ENCODE data around the gene GPX2.

GPX2 gene

DNA sequence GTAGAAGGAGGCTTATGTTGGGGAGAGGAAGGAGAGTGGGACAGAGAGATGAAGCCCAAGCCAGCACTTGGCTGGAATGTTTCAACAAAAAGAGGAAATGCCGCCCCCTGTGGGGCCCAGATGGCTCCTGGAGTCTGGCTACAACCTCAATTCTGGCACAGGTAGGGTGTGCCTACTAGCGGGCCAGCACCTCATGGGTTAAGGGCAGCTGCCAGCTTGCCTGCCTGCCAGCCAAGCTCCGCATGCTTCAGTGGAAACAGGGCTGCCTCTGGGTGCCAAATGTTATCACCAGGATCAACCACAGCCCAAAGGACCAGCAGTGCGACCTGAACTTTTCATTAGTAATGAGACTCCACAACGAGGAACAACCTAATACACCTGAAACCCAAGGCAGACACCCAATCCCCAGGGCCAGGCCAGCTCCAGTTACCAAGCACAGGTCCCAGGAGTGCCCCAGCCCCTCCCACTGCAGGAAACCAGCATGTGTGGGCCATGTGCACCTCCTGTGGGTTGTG, 18.3 kb upstream of the GPX2 start:
- no peak for DNase-seq (ENCODE audit: low read depth in 2 of 2)

- no peak for DNase-seq (ENCODE audit: low read depth in 2 of 2)
Observed at GRCh38 chr14:64958743-64959142, 16.2 kb upstream of the GPX2 start.

DNA sequence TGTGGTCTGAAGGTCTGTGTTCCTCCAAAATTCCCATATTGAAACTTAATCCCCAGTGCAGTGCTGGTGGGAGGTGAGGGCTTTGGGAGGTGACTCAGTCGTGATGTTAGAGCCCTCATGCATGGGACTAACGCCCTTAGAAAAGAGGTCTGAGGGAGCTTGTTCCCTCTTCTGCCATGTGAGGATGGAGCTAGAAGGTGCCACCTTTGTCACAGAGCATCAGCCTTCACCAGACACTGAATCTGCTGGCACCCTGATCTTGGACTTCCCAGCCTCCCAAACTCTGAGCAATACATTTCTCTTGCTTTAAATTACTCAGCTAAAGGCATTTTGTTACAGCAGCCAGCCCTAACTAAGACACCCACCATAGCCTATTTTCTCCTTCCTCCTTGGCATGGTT, 15.7 kb upstream of the GPX2 start:
- DNase-seq (ENCODE audit: low read depth in 2 of 2), result no peak

GRCh38 chr14:64956697-64957406, 14.3 kb upstream of the GPX2 start:
- no peak for DNase-seq (ENCODE audit: low read depth in 2 of 2)

DNA sequence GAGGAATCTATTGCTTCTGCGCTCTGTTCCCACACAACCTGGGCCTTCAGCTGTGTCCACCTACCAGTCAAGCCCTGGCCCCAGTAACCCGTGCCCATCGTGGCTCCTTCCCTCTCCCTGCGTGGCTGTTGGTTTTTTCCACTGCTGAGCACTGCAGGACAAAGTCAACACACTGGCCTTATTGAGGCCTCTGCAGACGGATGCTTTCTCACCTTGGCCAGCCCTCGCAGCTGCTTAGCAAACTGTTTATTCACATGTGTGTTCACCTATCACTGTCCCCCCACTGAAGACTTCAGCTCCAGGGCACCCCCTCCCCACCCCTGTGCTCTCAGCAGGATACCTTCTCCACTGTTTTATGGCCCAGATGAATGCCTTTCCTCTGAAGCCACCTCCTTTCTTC, 12.8 kb upstream of the GPX2 start:
- no peak for DNase-seq (ENCODE audit: low read depth in 2 of 2)

GRCh38 chr14:64954491-64955240, 12.1 kb upstream of the GPX2 start:
- no peak for DNase-seq (ENCODE audit: low read depth in 2 of 2)

DNA sequence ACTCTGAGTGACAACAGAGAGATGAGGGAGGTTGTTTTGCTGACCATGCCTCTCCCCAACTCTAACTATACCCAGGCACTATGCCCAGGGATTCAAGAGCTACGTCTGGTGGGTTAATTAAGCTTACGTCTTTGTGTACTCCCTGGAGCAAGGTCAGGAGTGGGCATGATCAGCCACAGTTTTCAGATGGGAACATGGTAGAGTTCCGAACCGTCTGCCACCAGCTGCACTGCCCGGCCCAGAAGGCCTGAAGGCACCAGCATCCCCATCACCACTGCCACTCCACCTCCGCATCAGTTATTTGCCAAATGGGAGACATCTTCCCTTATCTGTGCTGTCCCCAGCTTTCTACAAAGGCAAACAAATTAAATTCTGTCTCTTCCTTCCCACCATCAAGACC, 11.1 kb upstream of the GPX2 start:
- DNase-seq (ENCODE audit: low read depth in 2 of 2), result no peak

DNA sequence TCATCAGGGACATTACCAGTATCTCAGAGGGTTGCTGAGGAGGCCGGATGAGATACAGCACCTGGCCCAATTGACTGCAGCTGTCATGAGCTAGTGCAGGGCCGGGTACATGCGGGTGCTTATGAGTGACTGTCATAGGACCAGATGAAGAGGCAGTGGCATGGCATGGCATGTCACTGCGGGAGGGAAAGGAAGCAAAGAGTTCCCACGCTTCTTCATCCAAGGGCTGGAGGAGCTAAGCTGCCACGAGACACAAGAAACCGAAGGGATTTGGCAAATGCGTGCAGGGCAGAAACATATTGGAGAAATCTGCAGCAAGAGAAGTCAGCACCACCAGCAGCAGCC, 10.7 kb upstream of the GPX2 start:
- no peak for DNase-seq (ENCODE audit: low read depth in 2 of 2)

GRCh38 chr14:64952598-64953309, 10.2 kb upstream of the GPX2 start:
- DNase-seq (ENCODE audit: low read depth in 2 of 2), result no peak

GRCh38 chr14:64951724-64952123, 9.2 kb upstream of the GPX2 start:
- DNase-seq (ENCODE audit: low read depth in 2 of 2), result no peak

DNA sequence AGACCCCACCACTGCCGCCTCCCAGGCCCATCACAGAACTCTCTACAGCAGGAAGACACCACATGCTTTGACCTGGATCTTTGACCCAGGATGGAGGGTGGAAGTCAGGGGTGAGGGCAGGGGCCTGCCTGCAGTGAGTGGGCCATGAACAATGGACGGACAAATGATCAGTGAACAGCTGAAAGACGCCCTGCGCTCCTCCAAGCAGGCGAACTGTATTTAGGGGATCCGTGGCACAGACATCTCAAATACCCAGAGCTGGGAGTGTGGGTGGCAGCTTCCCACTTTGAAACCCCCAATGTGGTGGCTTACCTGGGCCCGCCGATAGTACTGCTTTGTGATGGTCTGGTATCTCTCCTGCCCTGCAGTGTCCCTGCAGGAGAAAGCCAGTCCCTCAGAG, 8.7 kb upstream of the GPX2 start:
- DNase-seq (ENCODE audit: low read depth in 2 of 2), result no peak

GRCh38 chr14:64950889-64951288, 8.3 kb upstream of the GPX2 start:
- no peak for DNase-seq (ENCODE audit: low read depth in 2 of 2)

DNA sequence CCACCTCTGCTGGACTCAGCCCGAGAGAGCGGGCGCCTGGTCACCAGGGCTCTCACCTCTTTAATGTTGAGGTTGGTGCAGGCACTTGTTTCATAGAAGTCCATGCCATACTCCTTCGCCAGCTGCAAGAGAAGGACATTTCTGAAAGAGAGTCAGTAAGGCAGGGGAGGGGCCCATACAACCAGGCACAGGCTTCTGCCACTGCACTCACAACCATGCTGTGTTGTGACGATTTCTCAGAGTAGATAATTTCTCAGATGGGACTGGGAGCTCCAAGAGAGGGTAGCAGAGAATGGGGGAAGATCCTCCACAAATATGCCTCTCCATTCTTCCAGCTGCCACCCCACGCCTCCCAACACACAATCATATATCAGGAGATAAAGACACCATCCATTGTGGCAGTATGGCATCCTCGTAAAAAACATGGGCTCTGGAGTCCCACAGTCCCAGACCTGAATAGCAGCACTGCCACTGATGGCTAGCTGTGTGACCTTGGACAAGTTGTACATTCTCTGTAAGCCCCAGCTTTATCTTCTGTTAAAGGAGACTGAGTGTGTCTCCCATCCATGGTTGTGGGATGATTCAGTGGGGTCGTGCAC, 6.2 kb upstream of the GPX2 start:
- DNase-seq (ENCODE audit: low read depth in 2 of 2), result no peak

- no peak for DNase-seq (ENCODE audit: low read depth in 2 of 2)
Observed at GRCh38 chr14:64947710-64948611, 5.4 kb upstream of the GPX2 start.

DNA sequence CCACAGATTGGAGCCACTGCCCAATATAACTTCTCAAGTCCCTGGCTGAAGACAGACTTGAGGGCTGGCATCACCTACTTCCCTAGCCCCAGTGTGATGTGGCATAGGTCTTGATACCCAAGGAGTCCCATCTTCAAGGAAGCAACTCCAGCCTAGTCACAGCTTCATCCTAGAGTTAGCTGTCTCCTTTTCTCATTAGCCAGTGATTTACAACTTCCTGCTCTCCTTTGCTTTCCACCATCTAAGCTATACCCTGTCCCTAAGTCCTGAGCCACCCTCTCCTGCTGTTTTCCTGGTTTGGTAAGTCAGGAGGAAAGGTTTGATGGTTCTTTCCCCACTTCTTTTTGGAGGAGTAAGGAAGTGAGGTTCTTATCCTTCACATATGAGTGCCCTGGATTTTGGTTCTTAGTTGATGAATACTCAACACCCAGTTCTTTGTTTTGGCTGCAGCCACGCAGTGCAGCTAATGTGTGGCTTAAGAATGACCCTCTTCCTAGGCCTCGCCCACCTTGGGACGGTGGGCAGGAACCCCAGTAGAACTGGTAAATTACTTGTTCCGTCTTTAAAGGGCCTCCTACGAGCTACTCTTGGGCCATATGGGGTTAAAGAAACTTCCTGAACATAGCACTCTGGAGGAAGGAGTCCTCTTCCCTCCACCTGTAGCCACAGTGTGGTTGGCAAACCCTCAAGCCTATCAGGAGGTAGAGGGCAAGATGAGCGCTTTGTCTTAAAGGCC, 3.9 kb upstream of the GPX2 start:
- no peak for DNase-seq (ENCODE audit: low read depth in 2 of 2)

DNA sequence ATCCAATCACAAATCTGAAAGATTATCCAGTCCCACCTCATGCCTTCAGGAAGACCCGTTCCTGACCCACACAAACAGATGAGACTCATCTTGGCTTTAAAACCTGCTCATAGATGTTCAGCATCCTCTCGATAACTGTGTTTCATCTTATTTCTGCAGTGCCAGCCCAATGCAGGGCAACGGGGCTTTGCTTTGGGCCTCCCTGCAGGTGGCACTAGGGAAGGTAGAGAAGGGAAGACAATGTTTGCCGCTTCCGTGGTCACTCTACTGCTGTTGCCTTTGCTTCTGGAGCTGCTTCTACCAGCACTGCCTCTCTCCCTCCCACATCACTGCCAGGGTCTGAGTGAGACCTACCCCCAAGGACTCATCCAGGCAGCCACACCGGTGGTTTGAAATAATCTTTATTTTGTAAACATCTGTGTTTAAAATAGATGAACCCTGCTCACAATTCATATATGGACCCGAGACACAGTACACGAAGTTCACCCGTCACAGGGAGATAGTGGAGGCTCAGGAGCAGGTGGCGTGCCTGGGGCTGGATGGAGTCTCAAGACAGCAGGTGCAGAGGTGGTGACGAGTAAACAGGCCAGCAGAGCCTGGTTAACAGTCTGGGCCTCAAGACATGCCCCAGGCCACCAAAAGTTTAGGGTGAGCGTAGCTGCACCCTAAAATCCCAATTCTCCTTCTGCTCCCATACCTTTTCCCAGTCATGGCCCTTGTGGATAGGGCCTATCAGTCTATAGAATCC, 3.1 kb upstream of the GPX2 start:
- no peak for DNase-seq (ENCODE audit: low read depth in 2 of 2)

- DNase-seq (ENCODE audit: low read depth in 2 of 2), result no peak
Observed at GRCh38 chr14:64944861-64945260, 2.3 kb upstream of the GPX2 start.

GRCh38 chr14:64944041-64944440, 1.5 kb upstream of the GPX2 start:
- DNase-seq (ENCODE audit: low read depth in 2 of 2), result no peak

GRCh38 chr14:64943556-64943955, 1.0 kb upstream of the GPX2 start:
- DNase-seq (ENCODE audit: low read depth in 2 of 2), result no peak

DNA sequence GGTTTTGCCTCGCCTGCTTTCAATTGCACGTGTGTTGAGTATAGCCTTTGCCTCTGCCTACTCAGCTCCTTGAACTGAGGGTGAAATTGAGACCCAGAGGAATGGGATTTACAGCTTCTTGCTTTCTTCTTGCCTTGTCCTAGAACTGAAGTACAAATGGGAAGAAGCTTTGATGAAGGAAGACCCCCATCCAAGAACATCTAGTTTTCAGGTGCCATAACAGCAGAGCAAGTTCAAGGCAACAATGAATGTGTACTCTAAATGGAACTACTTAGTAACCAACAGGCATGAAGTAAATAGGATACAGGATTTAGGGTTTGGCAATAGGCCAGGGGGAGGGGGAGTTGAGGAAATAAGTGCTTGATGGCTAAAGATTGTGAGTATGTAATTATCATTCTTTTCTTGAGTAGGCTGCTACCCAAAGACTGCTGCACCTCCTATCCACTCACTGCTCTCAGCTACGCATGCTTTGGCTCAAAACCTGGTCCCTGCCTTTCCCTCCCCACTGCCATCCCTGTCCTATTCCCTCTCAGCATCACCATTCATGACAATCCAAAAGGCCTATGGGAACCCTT, 2.1 kb downstream of the GPX2 start:
- no peak for DNase-seq (ENCODE audit: low read depth in 2 of 2)

All from stimulated activated CD8-positive, alpha-beta memory T cell treated with anti-CD3 and anti-CD28 coated beads, Interleukin-2, amount 100 ng/mL, for 1 hour (primary cell).